ENCODE data around the gene ST3GAL3. TPM values are rescaled to one million over a fixed set of nuclear protein-coding genes. Genes with fewer than 3 reads are reported as not detected.

The ST3GAL3 gene
- total and polyA plus RNA-seq, 2 donors (not counting 3 experiments of a cell fraction or from before 2014, with no cell fraction given), result 14.3 to 35.8 TPM

DNA sequence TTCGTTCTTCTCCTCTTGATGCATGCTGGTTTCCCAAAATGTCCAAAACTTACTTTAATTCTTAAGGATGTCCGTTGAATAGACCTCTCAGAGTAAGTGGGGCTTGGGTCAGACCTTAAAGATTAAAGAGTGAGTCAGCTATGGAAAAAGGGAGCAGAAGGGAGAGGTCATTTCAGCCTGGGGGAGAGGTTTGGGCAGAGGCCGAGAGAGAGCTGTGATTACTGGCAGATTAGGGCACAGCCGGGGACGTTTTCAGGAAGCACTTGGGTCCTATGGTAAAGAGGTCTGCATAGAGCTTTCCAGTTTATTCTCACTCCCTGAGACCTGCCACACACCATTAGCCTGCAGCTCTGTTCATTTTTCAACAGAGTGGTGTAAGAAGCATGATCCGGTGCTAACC is 14.0 kb upstream of the ST3GAL3 start:
- POLR2A ChIA-PET, result no interaction called here
- Histone ChIP-seq H3K4me2 (ENCODE audit: insufficient read depth, low read length) (no peak overlapping the region), H3K9me1 (replicated peaks; ENCODE audit: control insufficient read depth, extremely low read depth, insufficient read depth, low read length) (no peaks in the 10 kb centered on the region), H3K4me1 (ENCODE audit: control insufficient read depth, extremely low read depth, insufficient read depth, low read length) (peaks cover 7% of the 10 kb centered on the region), H4K20me1 (replicated peaks; ENCODE audit: control insufficient read depth, extremely low read depth, insufficient read depth, low read length) (no peaks in the 10 kb centered on the region), H3K4me3 (replicated peaks in 1 of 3; ENCODE audit: insufficient read depth in 1 of 3, low read depth in 1 of 3, low read length in 3 of 3) (no peak overlapping the region), H3K9ac (replicated peaks; ENCODE audit: extremely low read depth, insufficient read depth, low read length) (no peak overlapping the region), H3K27ac (ENCODE audit: insufficient read depth, low read depth, low read length) (no peak overlapping the region), H3K27me3 (ENCODE audit: control insufficient read depth in 2 of 2, insufficient read depth in 2 of 2, low read length in 2 of 2) (no peaks in the 10 kb centered on the region), H3K36me3 (ENCODE audit: control insufficient read depth in 2 of 2, extremely low read depth in 1 of 2, insufficient read depth in 2 of 2, low read length in 2 of 2) (peaks cover 37 to 83% of the 10 kb centered on the region in 2 experiments), H3K79me2 (ENCODE audit: control insufficient read depth, insufficient read depth, low read length) (no peaks in the 10 kb centered on the region), H3K9me3 (replicated peaks; ENCODE audit: control insufficient read depth, insufficient read depth, low read length) (no peaks in the 10 kb centered on the region), H2AFZ (ENCODE audit: low read depth, low read length) (no peak overlapping the region)
- TF ChIP-seq EZH2 (IDR thresholded peaks at IDR 0.05; ENCODE audit: borderline replicate concordance, low read depth, low read length, severe bottlenecking), result no peak
- TF ChIP-seq, protein P1, sequence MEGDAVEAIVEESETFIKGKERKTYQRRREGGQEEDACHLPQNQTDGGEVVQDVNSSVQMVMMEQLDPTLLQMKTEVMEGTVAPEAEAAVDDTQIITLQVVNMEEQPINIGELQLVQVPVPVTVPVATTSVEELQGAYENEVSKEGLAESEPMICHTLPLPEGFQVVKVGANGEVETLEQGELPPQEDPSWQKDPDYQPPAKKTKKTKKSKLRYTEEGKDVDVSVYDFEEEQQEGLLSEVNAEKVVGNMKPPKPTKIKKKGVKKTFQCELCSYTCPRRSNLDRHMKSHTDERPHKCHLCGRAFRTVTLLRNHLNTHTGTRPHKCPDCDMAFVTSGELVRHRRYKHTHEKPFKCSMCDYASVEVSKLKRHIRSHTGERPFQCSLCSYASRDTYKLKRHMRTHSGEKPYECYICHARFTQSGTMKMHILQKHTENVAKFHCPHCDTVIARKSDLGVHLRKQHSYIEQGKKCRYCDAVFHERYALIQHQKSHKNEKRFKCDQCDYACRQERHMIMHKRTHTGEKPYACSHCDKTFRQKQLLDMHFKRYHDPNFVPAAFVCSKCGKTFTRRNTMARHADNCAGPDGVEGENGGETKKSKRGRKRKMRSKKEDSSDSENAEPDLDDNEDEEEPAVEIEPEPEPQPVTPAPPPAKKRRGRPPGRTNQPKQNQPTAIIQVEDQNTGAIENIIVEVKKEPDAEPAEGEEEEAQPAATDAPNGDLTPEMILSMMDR (IDR thresholded peaks at IDR 0.05; ENCODE audit: extremely low read depth in 1 of 2, insufficient read depth in 1 of 2, low read depth in 1 of 2, low read length in 2 of 2), result no peak
- TF ChIP-seq JUN (IDR thresholded peaks at IDR 0.05; ENCODE audit: borderline replicate concordance, insufficient read depth, insufficient read length, low read depth), result no peak
- TF ChIP-seq, protein P2, sequence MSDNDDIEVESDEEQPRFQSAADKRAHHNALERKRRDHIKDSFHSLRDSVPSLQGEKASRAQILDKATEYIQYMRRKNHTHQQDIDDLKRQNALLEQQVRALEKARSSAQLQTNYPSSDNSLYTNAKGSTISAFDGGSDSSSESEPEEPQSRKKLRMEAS (IDR thresholded peaks at IDR 0.05; ENCODE audit: insufficient read depth, insufficient read length), result no peak
- TF ChIP-seq FOS (IDR thresholded peaks at IDR 0.05; ENCODE audit: borderline replicate concordance, insufficient read depth, low read length), result no peak
- no peak for TF ChIP-seq MYC (IDR thresholded peaks at IDR 0.05; ENCODE audit: low read depth, low read length)
- TF ChIP-seq POLR2AphosphoS5 (IDR thresholded peaks at IDR 0.05; ENCODE audit: insufficient read depth, low read depth, low read length), result no peak
- TF ChIP-seq POLR2A (IDR thresholded peaks at IDR 0.05; ENCODE audit: low read depth, low read length), result no peak
- TF ChIP-seq GATA2 (IDR thresholded peaks at IDR 0.05; ENCODE audit: insufficient read depth, insufficient read length, low read depth, low read length), result no peak
- intact Hi-C loops (cut with micrococcal nuclease), result no loop called here
- CTCF ChIA-PET, result no interaction called here
- dilution Hi-C loops (cut with MboI; ENCODE audit: extremely low pct_ligation_motif_present, low sequenced_read_pairs), result no loop called here
- FAIRE-seq (no peak), DNase-seq (ENCODE audit: low read depth, low spot score) (no peak)
- BruUV-seq (replicated peaks), result no TSS peak
